ENCODE measurements around the gene SLC26A5.
"Not testable (repeated sequence)": the region's sequence is repeated elsewhere in the genome, so short reads cannot be mapped to it uniquely, and the experiment has no call there.

SLC26A5 gene

GRCh38 chr7:103405789-103406613 is 40.0 kb downstream of the SLC26A5 start:
- not testable (repeated sequence) for DNase-seq

DNA sequence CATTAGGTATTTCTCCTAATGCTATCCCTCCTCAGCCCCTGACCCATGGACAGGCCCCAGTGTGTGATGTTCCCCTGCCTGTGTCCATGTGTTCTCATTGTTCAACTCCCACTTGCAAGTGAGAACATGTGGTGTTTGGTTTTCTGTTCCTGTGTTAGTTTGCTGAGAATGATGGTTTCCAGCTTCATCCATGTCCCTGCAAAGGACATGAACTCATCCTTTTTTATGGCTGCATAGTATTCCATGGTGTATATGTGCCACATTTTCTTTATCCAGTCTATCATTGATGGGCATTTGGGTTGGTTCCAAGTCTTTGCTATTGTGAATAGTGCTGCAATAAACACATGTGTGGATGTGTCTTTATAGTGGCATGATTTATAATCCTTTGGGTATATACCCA is 46.3 kb downstream of the SLC26A5 start:
- not testable (repeated sequence) for DNase-seq

DNA sequence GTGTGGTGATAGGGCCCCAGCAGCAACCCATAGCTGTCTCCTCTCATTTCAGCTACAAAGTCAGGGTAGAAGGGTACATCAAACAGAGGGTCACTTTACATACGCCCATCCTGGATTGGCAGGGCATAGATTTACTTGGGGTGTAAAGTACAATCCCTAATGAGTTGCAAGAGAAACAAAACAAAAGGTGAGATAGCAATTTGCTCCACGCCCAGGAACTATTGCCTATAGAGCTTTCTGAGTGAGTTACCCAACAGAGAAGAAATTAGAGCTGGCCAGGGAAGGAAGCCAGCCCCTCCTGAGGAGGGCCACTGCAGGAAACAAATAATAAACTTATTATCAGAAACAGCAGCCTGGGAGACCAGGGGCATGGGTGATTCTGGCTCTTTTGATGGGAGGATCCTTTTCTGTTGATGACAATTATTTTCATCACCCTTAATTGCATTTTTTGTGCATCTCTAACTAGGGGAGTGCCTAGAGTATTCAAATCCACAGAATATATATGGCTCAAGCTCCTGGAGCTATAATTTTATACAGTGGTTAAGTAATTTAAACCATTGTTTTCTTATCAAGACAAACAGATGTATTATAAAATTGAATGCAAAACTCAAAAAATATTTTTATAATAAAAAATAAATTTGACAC is 47.4 kb downstream of the SLC26A5 start:
- DNase-seq = no peak

- no peak for DNase-seq
These were observed 49.5 kb downstream of the SLC26A5 start for GRCh38 chr7:103396471-103396870.

DNA sequence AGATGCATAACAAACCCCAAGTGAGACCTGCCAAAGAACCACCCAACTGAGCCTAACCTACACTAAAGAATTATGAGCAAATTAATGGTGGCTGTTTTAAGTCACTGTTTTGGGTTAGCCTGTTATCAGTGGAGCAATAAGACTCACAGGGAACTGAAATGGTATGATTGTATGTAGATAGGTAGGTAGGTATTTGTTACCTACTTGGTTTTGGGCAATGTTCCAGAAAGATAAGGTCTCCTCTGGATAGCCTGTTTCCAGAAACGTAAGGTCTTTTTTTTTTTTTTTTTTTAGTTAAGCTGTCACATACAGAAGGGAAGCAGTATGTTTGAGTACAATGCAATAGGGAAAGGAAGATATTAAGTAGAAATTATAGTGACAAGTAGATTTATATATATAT is 50.9 kb downstream of the SLC26A5 start:
- no peak for DNase-seq

- DNase-seq = no peak
These were observed 51.4 kb downstream of the SLC26A5 start for GRCh38 chr7:103394566-103394965.

DNA sequence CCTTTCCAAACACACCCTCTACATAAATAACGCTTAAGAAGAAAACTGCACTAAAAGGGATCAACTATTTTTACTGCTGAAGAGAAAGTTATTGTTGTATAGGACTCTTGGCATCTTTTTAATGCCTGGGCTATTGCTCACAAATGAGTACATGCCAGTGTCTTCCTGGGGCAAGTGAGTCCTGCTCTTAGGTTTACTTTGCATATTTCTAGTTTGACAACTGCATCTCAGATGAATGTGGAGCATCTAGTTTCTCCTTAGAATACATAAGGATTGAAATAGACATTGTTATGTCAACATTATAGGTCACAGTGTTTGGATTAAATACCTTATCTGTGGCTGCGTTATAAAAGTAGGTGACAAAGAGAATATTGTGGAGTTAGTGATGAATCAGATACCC is 54.0 kb downstream of the SLC26A5 start:
- no peak for DNase-seq

- DNase-seq = no peak
These were observed 54.9 kb downstream of the SLC26A5 start for GRCh38 chr7:103391150-103391549.

DNA sequence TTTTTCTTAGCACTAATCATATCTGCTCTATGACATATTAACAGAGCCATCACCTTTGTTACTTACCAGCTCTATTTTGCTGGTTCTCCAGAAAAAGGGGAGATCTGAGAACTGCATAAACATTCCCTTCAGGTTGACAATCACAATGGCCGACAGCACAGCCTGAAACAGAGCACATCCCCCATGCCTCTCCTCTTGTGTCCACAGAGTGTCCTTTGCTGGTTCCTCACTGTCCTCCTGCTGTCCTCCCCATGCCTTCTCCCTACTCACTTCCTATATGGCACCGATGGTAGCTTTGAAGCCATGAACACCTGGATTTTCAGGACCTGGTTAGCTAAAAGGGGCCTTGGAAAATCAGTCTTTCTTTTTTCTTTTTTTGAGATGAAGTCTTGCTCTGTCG is 56.7 kb downstream of the SLC26A5 start:
- no peak for DNase-seq

GRCh38 chr7:103388469-103389140 is 57.4 kb downstream of the SLC26A5 start:
- DNase-seq = no peak

- DNase-seq = no peak
These were observed 58.8 kb downstream of the SLC26A5 start for GRCh38 chr7:103387242-103387641.

GRCh38 chr7:103382032-103382402 is 64.0 kb downstream of the SLC26A5 start:
- no peak for DNase-seq

DNA sequence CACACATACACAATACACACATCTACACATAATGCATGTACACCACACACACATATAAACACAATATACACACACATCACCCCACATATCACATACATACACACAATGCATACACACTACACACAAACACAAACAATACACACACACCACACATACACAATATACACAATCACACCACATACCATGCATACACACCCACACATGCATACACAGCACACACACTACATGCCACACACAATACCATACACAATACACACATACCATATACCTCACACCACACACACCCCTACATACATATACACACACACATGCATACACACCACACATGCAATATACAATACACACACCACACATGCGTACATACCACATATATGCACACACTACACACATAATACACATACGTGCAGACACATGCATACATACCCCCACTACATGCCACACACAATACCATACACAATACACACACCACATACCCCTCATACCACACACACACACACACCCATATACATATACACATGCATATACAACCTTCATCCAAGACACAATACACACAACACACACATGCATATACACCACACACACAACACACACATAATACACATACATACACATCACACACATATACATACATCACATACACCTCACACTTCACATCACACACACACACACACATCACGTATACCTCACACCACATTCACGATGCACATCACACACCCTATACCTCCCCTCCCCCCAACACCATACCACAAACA is 64.6 kb downstream of the SLC26A5 start:
- DNase-seq = no peak

DNA sequence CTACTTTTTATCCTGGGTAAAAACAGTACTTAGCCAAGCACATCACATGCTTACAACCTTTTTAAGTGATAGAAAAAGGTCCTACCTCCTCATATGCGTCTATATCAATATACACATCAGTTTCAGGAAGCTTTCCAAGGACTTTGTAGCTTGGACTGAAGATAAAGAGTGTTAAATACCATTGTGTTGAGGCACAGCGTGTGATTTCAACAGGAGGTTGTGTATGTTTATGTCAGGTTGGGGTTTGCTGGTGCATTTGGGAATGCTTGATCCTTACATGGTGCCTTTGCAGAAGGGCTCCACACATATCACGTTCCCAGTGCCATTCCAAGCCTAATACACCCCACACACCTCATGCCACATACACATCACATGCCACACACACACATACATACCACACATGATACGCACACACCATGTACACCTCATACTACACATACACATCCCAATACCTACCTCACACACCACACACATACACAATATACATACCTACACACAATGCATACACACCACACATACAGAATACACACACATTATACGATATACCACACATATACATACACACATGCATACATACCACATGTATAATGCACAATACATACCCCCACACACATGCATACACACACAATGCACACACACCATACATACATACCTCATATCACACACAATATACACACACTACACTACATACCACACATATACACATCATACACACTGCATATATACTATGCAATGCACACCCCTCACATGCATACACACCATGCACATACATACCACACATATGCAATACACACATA is 65.4 kb downstream of the SLC26A5 start:
- no peak for DNase-seq

GRCh38 chr7:103379270-103379975 is 66.6 kb downstream of the SLC26A5 start:
- DNase-seq = no peak

- no peak for DNase-seq
These were observed 72.0 kb downstream of the SLC26A5 start for GRCh38 chr7:103373866-103374643.

DNA sequence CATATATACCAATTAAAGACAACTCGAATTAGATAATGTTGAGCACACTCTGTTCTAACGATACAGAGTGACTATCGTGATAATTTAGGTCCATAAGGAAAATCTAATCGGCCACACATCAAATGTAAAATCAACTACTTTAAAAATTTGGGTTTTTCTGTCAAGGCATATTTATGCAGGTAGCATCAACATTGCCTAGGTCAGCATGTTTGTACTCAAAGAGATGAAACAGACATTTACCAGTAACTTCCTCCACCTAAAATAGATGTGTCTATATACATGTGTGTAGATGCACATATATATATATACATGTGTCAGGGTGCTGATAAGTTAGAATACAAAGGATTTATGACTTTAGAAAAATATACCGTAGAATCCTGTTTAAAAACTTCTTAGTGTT is 76.6 kb downstream of the SLC26A5 start:
- DNase-seq = no peak

DNA sequence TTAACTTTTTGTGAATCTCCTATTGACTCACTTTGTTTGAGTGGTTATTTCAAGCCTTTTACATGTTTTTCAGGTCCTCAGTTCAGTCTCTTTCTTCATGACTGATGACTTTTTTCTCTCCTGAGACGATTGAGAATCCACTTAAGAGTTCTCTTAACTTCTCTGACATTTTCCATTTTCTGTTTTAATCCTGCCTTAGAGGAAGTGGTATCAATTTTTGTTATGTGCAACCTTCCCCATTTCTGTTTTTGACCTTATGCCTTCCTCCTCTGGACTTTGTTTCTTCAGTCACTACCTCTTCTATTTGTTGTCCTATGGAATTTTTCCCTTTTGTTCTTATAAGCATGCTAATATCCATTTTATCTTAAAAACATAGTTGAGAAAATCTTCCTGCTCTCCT is 96.2 kb downstream of the SLC26A5 start:
- peak; percentile 22 for DNase-seq

- DNase-seq = no peak
These were observed 97.0 kb downstream of the SLC26A5 start for GRCh38 chr7:103348959-103349358.

DNA sequence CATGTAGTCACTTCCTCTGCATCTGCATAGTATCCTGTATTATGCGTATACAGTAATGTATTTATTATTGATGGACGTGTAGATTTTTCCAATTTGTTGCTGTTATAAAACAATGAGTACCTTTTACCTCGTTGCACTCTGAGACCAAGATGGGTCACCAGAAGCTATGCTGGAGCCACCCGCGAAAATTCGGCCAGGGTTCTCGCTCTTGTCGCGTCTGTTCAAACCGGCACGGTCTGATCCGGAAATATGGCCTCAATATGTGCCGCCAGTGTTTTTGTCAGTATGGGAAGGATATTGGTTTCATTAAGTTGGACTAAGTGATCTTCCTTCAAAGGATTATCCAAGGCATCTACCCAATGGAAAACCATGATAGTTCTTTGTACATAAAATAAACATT is 97.6 kb downstream of the SLC26A5 start:
- no peak for DNase-seq
